SK-N-SH treated with all-trans-retinoic acid at 6 μM for 48 hours (cell line): ENCODE data around the gene CD47.

Source experiments
- ARNTL ChIP-seq: fragments of 450-650 bp; formaldehyde crosslinking; IDR thresholded peaks from 2 replicates; pipeline ENCODE4 v1.5.0; 2020; ENCODE audit warnings: low read depth, mild to moderate bottlenecking, moderate library complexity, borderline replicate concordance
- BACH2 ChIP-seq: fragments of 250-450 bp; sonication (Bioruptor Pico); IDR thresholded peaks from 2 replicates; pipeline ENCODE4 v1.9.0; 2021; ENCODE audit warnings: mild to moderate bottlenecking, borderline replicate concordance
- CSDC2 ChIP-seq: fragments of 250-450 bp; sonication (Bioruptor Pico); IDR thresholded peaks from 2 replicates; pipeline ENCODE4 v1.5.0; 2020; ENCODE audit warnings: mild to moderate bottlenecking, moderate library complexity
- POU6F1 ChIP-seq: fragments of 250-450 bp; sonication (Bioruptor Pico); IDR thresholded peaks from 2 replicates; pipeline ENCODE4 v1.8.0; 2021; ENCODE audit warnings: low read depth, mild to moderate bottlenecking, moderate library complexity, borderline replicate concordance
- RARB ChIP-seq: fragments of 250-450 bp; sonication (Bioruptor Pico); IDR thresholded peaks from 2 replicates; pipeline ENCODE4 v1.8.0; 2021; ENCODE audit warnings: mild to moderate bottlenecking, moderate library complexity
- SNAI2 ChIP-seq: fragments of 250-450 bp; sonication (Bioruptor Pico); IDR thresholded peaks from 2 replicates; pipeline ENCODE4 v1.5.0; 2020; ENCODE audit warnings: mild to moderate bottlenecking, moderate library complexity
- TCF4 ChIP-seq: fragments of 250-450 bp; sonication (Bioruptor Pico); IDR thresholded peaks from 2 replicates; pipeline ENCODE4 v1.8.0; 2021; ENCODE audit warnings: mild to moderate bottlenecking, moderate library complexity, borderline replicate concordance
- ZFP3 ChIP-seq: fragments of 250-450 bp; sonication (Bioruptor Pico); IDR thresholded peaks from 2 replicates; pipeline ENCODE4 v1.5.0; 2020; ENCODE audit warnings: mild to moderate bottlenecking, moderate library complexity
- ZFP30 ChIP-seq: fragments of 450-650 bp; formaldehyde crosslinking; IDR thresholded peaks from 2 replicates; pipeline ENCODE4 v1.5.0; 2022; ENCODE audit warnings: mild to moderate bottlenecking, moderate library complexity
- ZNF70 ChIP-seq: fragments of 450-650 bp; formaldehyde crosslinking; IDR thresholded peaks from 2 replicates; pipeline ENCODE4 v1.5.0; 2020; ENCODE audit warnings: mild to moderate bottlenecking, moderate library complexity
- TF ChIP-seq, protein P1 (sequence below): fragments of 250-450 bp; sonication (Bioruptor Pico); IDR thresholded peaks from 2 replicates; pipeline ENCODE4 v1.5.1; 2020; ENCODE audit warnings: low read depth, mild to moderate bottlenecking, moderate library complexity

- TF ChIP-seq ZNF70 (CRISPR knock-in tag) (no peak), RARB (no peak), CSDC2 (CRISPR knock-in tag) (no peak), POU6F1 (CRISPR knock-in tag) (no peak), ZFP30 (CRISPR knock-in tag) (no peak), SNAI2 (CRISPR knock-in tag) (no peak), ZFP3 (CRISPR knock-in tag) (no peak), TCF4 (CRISPR knock-in tag) (no peak), ARNTL (CRISPR knock-in tag) (no peak), BACH2 (no peak)
- TF ChIP-seq, protein P1, sequence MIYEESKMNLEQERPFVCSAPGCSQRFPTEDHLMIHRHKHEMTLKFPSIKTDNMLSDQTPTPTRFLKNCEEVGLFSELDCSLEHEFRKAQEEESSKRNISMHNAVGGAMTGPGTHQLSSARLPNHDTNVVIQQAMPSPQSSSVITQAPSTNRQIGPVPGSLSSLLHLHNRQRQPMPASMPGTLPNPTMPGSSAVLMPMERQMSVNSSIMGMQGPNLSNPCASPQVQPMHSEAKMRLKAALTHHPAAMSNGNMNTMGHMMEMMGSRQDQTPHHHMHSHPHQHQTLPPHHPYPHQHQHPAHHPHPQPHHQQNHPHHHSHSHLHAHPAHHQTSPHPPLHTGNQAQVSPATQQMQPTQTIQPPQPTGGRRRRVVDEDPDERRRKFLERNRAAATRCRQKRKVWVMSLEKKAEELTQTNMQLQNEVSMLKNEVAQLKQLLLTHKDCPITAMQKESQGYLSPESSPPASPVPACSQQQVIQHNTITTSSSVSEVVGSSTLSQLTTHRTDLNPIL (CRISPR knock-in tag), result no peak
These were observed 46.0 kb upstream of the CD47 start for GRCh38 chr3:108136561-108137459.
